ENCODE results near the gene FOXO1. TPM values are rescaled to one million over a fixed set of nuclear protein-coding genes. Genes with fewer than 3 reads are reported as not detected.

Gene FOXO1
- total and polyA plus RNA-seq, 10 donors: 7.1 to 58.9 (median 47.2) TPM

DNA sequence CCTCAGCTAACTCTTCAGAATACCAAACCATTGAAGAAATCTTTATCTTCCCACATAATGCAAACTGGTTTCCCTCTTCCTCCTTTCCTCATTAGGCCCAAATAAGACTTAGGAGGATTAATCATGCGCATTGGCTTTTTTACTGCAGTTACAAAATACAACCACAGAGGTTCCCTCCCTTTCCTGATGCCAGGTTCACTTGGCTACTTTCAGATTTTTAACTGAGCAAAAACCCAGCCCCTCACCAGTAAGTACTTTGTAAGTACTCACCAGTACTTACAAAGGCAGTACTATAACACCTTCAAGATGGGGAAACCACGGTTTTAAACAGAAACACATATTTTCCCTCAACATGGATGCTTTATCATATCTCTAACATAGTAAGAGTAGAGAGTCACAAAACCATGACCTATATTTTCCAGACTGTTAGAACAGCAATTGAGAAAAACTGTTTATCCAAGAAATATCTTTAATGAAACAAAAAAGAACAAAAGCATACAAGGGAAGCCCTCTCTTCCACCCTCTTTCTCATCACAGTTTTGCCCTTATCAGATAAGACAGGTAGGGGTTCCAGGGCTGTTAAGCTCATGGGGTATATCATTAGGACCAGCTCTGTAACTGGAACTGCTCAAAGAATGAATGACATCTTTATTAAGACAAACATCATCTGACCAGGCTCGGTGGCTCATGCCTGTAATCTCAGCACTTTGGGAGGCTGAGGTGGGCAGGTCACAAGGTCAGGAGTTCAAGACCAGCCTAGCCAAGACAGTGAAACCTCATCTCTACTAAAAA, 12.7 kb downstream of the FOXO1 start:
- WGBS, 5 donors: 25 to 37% (median 33%) methylated on average over 3 of the region's 3 CpGs
- Histone ChIP-seq H3K9me3 (no peaks in the 10 kb centered on the region), H3K36me3 (no peaks in the 10 kb centered on the region), H3K27ac (peak overlapping the region in 7 of 8 donors; percentile 6 to 79 (median 39)), H3K4me3 (peak overlapping the region in 1 of 8 donors; percentile 51), H3K4me1 (peaks cover 57 to 100% (median 91%) of the 10 kb centered on the region in 6 donors), H3K27me3 (replicated peaks in 1 of 7) (no peaks in the 10 kb centered on the region)
- intact Hi-C loops (cut with DNase I; ENCODE audit: low total_unique reads): no loop called here
- TF ChIP-seq POLR2AphosphoS5 (IDR thresholded peaks at IDR 0.05) (no peak), POLR2A (IDR thresholded peaks at IDR 0.05) (no peak)
- TF ChIP-seq, protein P1, sequence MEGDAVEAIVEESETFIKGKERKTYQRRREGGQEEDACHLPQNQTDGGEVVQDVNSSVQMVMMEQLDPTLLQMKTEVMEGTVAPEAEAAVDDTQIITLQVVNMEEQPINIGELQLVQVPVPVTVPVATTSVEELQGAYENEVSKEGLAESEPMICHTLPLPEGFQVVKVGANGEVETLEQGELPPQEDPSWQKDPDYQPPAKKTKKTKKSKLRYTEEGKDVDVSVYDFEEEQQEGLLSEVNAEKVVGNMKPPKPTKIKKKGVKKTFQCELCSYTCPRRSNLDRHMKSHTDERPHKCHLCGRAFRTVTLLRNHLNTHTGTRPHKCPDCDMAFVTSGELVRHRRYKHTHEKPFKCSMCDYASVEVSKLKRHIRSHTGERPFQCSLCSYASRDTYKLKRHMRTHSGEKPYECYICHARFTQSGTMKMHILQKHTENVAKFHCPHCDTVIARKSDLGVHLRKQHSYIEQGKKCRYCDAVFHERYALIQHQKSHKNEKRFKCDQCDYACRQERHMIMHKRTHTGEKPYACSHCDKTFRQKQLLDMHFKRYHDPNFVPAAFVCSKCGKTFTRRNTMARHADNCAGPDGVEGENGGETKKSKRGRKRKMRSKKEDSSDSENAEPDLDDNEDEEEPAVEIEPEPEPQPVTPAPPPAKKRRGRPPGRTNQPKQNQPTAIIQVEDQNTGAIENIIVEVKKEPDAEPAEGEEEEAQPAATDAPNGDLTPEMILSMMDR (IDR thresholded peaks at IDR 0.05 in 8 of 11, conservative IDR thresholded peaks at IDR 0.05 in 3 of 11): no peak
- no peak for DNase-seq

- Histone ChIP-seq H3K36me3 (no peaks in the 10 kb centered on the region), H3K4me1 (peaks cover 58 to 100% (median 91%) of the 10 kb centered on the region in 6 donors), H3K9me3 (no peaks in the 10 kb centered on the region), H3K4me3 (peak overlapping the region in 3 of 8 donors; percentile 2 to 51 (median 5)), H3K27me3 (replicated peaks in 1 of 7) (no peaks in the 10 kb centered on the region), H3K27ac (peak overlapping the region in 7 of 8 donors; percentile 6 to 79 (median 35))
- TF ChIP-seq, protein P1 (IDR thresholded peaks at IDR 0.05 in 8 of 11, conservative IDR thresholded peaks at IDR 0.05 in 3 of 11): no peak
- no peak for TF ChIP-seq POLR2AphosphoS5 (IDR thresholded peaks at IDR 0.05)
- no peak for TF ChIP-seq POLR2A (IDR thresholded peaks at IDR 0.05)
- intact Hi-C loops (cut with DNase I; ENCODE audit: low total_unique reads): no loop called here
- WGBS, 5 donors: 25 to 40% (median 29%) methylated on average over 2 of the region's 2 CpGs
- DNase-seq: no peak
Observed at GRCh38 chr13:40652588-40652940, 13.9 kb downstream of the FOXO1 start.

DNA sequence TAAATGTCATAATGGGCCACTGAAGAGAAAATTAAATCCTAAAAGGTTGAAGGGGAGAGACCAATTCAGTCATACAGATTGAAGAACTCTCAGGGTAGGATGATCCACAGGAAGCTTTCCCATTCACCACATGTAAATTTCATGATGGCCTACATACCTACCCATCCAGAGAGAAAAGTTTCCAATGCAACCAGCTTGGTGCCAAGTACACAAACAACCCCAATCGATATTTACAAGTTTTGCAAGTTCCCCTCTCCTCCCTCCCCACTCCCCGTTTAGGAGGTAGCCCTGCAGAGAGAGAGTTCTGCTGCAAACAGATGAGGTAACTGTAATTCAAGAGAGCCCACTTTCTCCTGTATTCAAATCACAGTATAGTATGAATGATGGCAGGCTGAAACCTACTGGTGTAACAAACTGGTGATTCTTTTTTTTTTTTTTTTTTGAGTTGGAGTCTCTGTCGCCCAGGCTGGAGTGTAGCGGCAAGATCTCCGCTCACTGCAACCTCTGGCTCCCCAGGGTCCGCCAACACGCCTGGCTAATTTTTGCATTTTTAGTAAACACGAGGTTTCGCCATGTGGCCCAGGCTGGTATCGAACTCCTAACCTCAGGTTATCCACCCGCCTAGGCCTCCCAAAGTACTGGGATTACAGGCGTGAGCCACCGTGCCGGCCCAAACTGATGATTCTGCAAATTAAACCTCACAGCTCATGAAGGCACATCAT, 14.4 kb downstream of the FOXO1 start:
- peak overlapping the region in 5 of 8 donors; percentile 15 to 79 (median 66) for H3K27ac ChIP-seq
- WGBS, 5 donors: 66 to 81% (median 76%) methylated on average over 14 of the region's 14 CpGs
- H3K36me3 ChIP-seq: no peaks in the 10 kb centered on the region

More for the DNA sequence above, 14.4 kb downstream of the FOXO1 start:
- no peak for DNase-seq
- intact Hi-C loops (cut with DNase I; ENCODE audit: low total_unique reads): no loop called here
- H3K4me1 ChIP-seq: peaks cover 55 to 100% (median 91%) of the 10 kb centered on the region in 6 donors
- no peaks in the 10 kb centered on the region for H3K27me3 ChIP-seq (replicated peaks in 1 of 7)
- no peaks in the 10 kb centered on the region for H3K9me3 ChIP-seq
- TF ChIP-seq POLR2AphosphoS5 (IDR thresholded peaks at IDR 0.05): no peak
- TF ChIP-seq, protein P1 (IDR thresholded peaks at IDR 0.05 in 8 of 11, conservative IDR thresholded peaks at IDR 0.05 in 3 of 11): no peak
- no peak for TF ChIP-seq POLR2A (IDR thresholded peaks at IDR 0.05)
- H3K4me3 ChIP-seq: peak overlapping the region in 3 of 8 donors; percentile 2 to 51 (median 5)
